ENCODE data around the gene CCDC146. TPM values are rescaled to one million over a fixed set of nuclear protein-coding genes. Genes with fewer than 3 reads are reported as not detected.

The CCDC146 gene
- total and polyA plus RNA-seq, 4 donors = 8.9 to 28.3 (median 17.8) TPM

DNA sequence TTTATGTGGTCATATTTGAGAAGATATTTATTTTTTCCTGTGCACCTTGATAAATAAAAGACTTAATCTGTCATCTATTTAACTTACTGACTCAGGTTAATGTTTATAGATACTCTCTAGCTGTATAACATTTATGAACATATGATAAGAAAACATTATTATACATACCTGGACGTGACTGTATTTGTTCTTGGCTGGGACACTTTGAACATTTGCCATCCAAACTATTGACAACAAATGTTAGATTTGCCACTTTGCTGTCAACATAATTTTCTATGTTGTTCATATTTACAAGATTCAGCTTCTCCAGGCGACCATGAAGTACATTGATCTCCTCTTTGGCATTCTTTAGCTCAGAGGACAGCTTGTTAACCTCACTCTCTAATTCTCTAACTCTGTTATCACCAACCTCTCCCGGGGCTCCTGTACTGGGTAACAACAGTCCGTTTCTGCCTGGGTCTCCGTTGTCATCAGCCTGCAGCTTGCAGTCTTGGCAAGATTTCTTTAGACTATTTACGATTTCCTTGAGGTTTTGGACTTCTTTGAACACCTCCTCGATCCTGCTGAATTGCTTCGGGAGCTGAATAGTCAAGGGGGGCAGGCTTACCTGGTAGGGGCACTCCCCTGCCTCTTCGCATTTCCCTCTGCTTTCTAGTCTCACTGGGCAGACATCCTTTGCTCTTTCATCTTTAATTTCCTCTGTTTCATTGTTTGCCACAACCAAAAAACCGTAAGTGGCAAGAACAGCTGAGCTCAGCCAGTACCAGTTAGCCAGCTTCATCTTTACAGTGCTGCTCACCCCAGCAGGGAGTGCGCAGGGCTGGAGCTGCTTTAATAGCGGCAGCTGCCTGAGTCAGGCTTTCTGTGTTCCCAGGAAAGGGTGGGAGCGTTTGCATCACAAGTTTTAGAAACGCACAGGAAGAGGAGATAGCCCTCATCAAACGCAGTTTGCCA lies 76.9 kb downstream of the CCDC146 start, which contains the start of gene FGL2:
TSS of gene FGL2 (minus strand) at position 807 of the 954 bp plus-strand sequence. CDS start at position 781, 26 bp downstream.
- ATAC-seq (ENCODE audit: low FRiP score) (peak; percentile 93), DNase-seq (peak; percentile 85 to 91)
- intact Hi-C loops (cut with DNase I) = loop anchor here in 1 of 2 donors (5.0 kb wide), 1 partner anchor 43 kb away; no protein-coding TSS in a partner anchor
- H3K36me3 ChIP-seq (ENCODE audit: control insufficient read depth in 1 of 2, insufficient read depth in 2 of 2, low read length in 1 of 2) = no peaks in the 10 kb centered on the region
- peaks cover 0 to 2% of the 10 kb centered on the region in 2 donors for H3K4me1 ChIP-seq (ENCODE audit: control insufficient read depth in 1 of 2, insufficient read depth in 2 of 2, low read length in 2 of 2)
- H3K27me3 ChIP-seq (ENCODE audit: control insufficient read depth in 1 of 2, insufficient read depth in 2 of 2, low read length in 1 of 2) = no peaks in the 10 kb centered on the region
- 0 to 1% methylated on average over 15 of the region's 15 CpGs for WGBS, 2 donors
- no peaks in the 10 kb centered on the region for H3K9me3 ChIP-seq (ENCODE audit: control insufficient read depth, low read length)
- H3K4me3 ChIP-seq (ENCODE audit: low read length in 2 of 2) = peak within 1 kb of the TSS; percentile 84 to 98
- peak within 1 kb of the TSS; percentile 33 to 95 for H3K27ac ChIP-seq (ENCODE audit: low read depth in 1 of 2, low read length in 2 of 2)

DNA sequence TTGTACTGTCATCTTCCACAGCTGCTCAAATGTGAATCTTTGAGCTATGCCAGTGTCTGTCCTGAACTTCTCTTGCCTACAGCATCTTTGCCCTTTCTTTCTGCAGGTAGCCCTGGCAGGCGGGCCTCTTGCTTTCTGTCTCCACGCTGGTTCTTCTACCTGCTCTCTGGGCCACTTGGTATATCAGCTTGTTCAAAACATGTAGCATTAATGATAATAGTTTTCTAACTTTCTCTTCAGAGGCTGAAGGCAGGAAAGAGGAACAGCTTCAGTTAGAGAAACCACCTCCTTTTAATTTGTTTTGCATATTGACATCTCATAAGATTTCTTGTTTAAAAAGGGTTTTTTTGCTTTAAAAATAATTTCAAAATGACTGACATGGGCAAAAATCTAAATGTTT lies 78.1 kb downstream of the CCDC146 start:
- Histone ChIP-seq H3K27ac (ENCODE audit: low read depth in 1 of 2, low read length in 2 of 2) (peak overlapping the region; percentile 33 to 93), H3K4me3 (ENCODE audit: low read length in 2 of 2) (peak overlapping the region; percentile 22 to 97), H3K27me3 (ENCODE audit: control insufficient read depth in 1 of 2, insufficient read depth in 2 of 2, low read length in 1 of 2) (no peaks in the 10 kb centered on the region), H3K36me3 (ENCODE audit: control insufficient read depth in 1 of 2, insufficient read depth in 2 of 2, low read length in 1 of 2) (no peaks in the 10 kb centered on the region), H3K4me1 (ENCODE audit: control insufficient read depth in 1 of 2, insufficient read depth in 2 of 2, low read length in 2 of 2) (peaks cover 0 to 2% of the 10 kb centered on the region in 2 donors), H3K9me3 (ENCODE audit: control insufficient read depth, low read length) (no peaks in the 10 kb centered on the region)
- DNase-seq = no peak
- 77 to 84% methylated on average over 2 of the region's 2 CpGs for WGBS, 2 donors
- intact Hi-C loops (cut with DNase I) = loop anchor here in 1 of 2 donors (5.0 kb wide), 1 partner anchor 37 kb away; no protein-coding TSS in a partner anchor
- no peak for ATAC-seq (ENCODE audit: low FRiP score)

DNA sequence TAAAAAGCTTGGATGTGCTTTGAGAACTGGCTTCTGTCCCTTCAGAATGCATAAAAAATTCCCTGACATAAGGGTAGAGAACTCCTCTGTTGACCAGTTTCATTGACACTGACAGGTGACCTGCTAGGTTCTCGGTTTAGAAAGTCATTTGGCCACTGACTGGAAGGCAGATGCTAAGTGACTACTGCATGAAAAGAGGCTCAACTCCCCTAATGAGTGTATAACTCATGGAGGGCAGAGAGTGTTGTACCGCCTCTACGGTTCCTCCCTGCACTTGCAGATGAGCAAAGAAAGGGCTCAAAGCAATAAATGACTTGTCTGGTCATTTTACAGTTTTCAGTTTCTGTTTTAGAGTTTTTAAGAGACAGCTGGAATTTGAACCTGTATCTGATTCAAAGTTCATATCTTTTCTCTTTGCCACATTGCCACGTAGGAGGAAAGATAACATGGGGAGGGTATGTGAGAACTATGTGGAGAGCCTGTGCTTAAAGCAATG lies 80.1 kb downstream of the CCDC146 start:
- intact Hi-C loops (cut with DNase I) = loop anchor here in 1 of 2 donors (5.0 kb wide), 1 partner anchor 35 kb away; no protein-coding TSS in a partner anchor
- 77 to 88% methylated on average over 4 of the region's 4 CpGs for WGBS, 2 donors
- DNase-seq (no peak), ATAC-seq (ENCODE audit: low FRiP score) (no peak)
- Histone ChIP-seq H3K36me3 (ENCODE audit: control insufficient read depth in 1 of 2, insufficient read depth in 2 of 2, low read length in 1 of 2) (no peaks in the 10 kb centered on the region), H3K4me1 (ENCODE audit: control insufficient read depth in 1 of 2, insufficient read depth in 2 of 2, low read length in 2 of 2) (no peaks in the 10 kb centered on the region), H3K27ac (ENCODE audit: low read depth in 1 of 2, low read length in 2 of 2) (no peak overlapping the region), H3K4me3 (ENCODE audit: low read length in 2 of 2) (no peak overlapping the region), H3K9me3 (ENCODE audit: control insufficient read depth, low read length) (no peaks in the 10 kb centered on the region), H3K27me3 (ENCODE audit: control insufficient read depth in 1 of 2, insufficient read depth in 2 of 2, low read length in 1 of 2) (no peaks in the 10 kb centered on the region)

DNA sequence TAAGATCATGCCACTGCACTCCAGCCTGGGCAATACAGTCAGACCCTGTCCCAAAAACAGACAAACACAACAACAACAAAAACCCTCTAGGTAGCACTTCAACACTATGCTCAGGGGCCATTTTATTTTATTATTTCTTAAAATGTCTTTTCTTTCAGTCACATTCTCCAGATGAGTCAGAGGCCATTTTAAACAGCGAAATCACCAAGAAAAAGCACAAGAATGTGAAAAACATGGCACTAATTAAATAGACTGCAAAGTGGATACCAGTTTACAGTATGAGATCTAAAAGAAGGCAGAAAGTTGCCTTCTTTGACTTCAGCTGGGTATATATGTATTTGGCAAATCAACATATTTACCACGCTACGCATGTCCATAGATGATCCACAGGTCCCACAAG lies 83.3 kb downstream of the CCDC146 start:
- Histone ChIP-seq H3K9me3 (ENCODE audit: control insufficient read depth, low read length) (no peaks in the 10 kb centered on the region), H3K4me3 (ENCODE audit: low read length in 2 of 2) (no peak overlapping the region), H3K27ac (ENCODE audit: low read depth in 1 of 2, low read length in 2 of 2) (no peak overlapping the region), H3K36me3 (ENCODE audit: control insufficient read depth in 1 of 2, insufficient read depth in 2 of 2, low read length in 1 of 2) (no peaks in the 10 kb centered on the region), H3K4me1 (ENCODE audit: control insufficient read depth in 1 of 2, insufficient read depth in 2 of 2, low read length in 2 of 2) (no peaks in the 10 kb centered on the region), H3K27me3 (ENCODE audit: control insufficient read depth in 1 of 2, insufficient read depth in 2 of 2, low read length in 1 of 2) (no peaks in the 10 kb centered on the region)
- intact Hi-C loops (cut with DNase I) = no loop called here
- DNase-seq (no peak), ATAC-seq (ENCODE audit: low FRiP score) (no peak)
- WGBS, 2 donors = 98 to 99% methylated on average over 3 of the region's 3 CpGs

DNA sequence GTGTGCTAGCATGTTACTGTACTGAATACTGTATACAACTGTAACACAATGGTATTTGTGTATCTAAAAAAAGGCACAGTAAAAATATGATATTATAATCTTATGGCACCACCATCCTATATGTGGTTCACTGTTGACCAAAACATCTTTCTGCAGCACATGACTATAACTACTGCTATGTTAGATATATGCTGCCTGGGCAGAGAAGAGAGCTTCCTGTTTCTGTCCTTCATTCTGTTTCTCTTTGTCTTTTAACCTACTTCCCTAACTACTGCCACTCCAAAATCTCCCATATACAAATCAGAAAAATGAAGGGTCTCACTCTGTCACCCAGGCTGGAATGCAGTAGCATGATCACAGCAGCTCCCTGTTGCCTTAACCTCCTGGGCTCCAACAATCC lies 86.0 kb downstream of the CCDC146 start:
- intact Hi-C loops (cut with DNase I) = no loop called here
- Histone ChIP-seq H3K9me3 (ENCODE audit: control insufficient read depth, low read length) (no peaks in the 10 kb centered on the region), H3K4me3 (ENCODE audit: low read length in 2 of 2) (no peak overlapping the region), H3K36me3 (ENCODE audit: control insufficient read depth in 1 of 2, insufficient read depth in 2 of 2, low read length in 1 of 2) (no peaks in the 10 kb centered on the region), H3K4me1 (ENCODE audit: control insufficient read depth in 1 of 2, insufficient read depth in 2 of 2, low read length in 2 of 2) (no peaks in the 10 kb centered on the region), H3K27ac (ENCODE audit: low read depth in 1 of 2, low read length in 2 of 2) (no peak overlapping the region), H3K27me3 (ENCODE audit: control insufficient read depth in 1 of 2, insufficient read depth in 2 of 2, low read length in 1 of 2) (no peaks in the 10 kb centered on the region)
- DNase-seq = no peak
- ATAC-seq (ENCODE audit: low FRiP score) = no peak

DNA sequence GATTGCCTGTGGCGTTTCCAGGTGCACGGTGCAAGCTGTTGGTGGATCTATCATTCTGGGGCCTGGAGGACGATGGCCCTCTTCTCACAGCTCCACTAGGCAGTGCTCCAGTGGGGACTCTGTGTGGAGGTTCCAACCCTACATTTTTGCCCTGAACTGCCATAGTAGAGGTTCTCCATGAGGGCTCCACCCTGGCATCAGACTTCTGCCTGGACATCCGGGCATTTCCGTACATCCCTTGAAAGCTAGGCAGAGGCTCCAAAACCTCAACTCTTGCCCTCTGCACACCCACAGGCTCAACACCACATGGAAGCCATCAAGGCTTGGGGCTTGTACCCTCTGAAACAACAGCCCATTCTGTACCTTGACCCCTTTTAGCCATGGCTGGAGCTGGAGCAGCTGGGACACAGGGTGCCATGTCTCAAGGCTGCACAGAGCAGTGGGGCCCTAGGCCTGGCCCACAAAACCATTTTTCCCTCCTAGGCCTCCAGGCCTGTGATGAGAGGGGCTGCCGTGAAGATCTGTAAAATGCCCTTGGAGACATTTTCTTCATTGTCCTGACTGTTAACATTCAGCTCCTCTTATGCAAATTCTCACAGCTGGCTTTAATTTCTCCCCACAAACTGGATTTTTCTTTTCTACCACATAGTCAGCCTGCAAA lies 87.2 kb downstream of the CCDC146 start:
- Histone ChIP-seq H3K4me1 (ENCODE audit: control insufficient read depth in 1 of 2, insufficient read depth in 2 of 2, low read length in 2 of 2) (no peaks in the 10 kb centered on the region), H3K27me3 (ENCODE audit: control insufficient read depth in 1 of 2, insufficient read depth in 2 of 2, low read length in 1 of 2) (no peaks in the 10 kb centered on the region), H3K36me3 (ENCODE audit: control insufficient read depth in 1 of 2, insufficient read depth in 2 of 2, low read length in 1 of 2) (no peaks in the 10 kb centered on the region), H3K27ac (ENCODE audit: low read depth in 1 of 2, low read length in 2 of 2) (no peak overlapping the region), H3K4me3 (ENCODE audit: low read length in 2 of 2) (no peak overlapping the region), H3K9me3 (ENCODE audit: control insufficient read depth, low read length) (no peaks in the 10 kb centered on the region)
- 96 to 98% methylated on average over 6 of the region's 6 CpGs for WGBS, 2 donors
- intact Hi-C loops (cut with DNase I) = no loop called here
- ATAC-seq (ENCODE audit: low FRiP score) (no peak), DNase-seq (no peak)

DNA sequence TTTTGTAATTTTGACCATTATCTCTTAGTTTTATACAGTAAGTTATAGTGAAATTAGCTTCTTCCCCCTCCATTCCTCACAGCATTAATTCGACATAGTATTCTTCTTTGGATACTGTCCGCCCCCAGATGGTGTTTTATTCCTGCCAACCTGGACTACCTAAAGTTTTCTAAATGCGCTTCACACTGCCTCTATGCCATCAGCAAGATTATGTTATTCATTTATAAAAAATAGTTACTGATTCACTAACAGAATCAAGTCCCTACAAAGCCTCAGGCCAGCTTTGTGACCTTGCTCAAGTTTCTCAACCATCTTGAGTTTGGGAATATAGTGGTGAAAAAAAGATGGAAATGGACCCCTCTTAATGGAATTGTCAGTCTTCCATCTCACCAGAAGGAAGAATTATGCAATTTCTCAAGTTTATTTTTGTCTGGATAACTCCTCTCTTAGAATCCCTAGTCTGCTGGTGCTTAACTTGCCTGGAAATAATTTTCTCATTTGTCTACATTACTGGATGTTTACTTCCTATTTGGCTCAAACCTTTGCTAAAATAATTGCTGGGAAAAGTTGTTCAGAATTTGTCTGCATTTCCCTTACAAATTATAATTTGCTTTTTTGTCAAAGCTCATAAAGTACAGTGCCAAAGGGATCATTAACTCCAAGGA lies 93.9 kb downstream of the CCDC146 start:
- no peak overlapping the region for H3K4me3 ChIP-seq (ENCODE audit: low read length in 2 of 2)
- H3K9me3 ChIP-seq (ENCODE audit: control insufficient read depth, low read length) = no peaks in the 10 kb centered on the region
- H3K27me3 ChIP-seq (ENCODE audit: control insufficient read depth in 1 of 2, insufficient read depth in 2 of 2, low read length in 1 of 2) = no peaks in the 10 kb centered on the region
- no peak overlapping the region for H3K27ac ChIP-seq (ENCODE audit: low read depth in 1 of 2, low read length in 2 of 2)
- ATAC-seq (ENCODE audit: low FRiP score) = no peak
- intact Hi-C loops (cut with DNase I) = no loop called here
- WGBS, 2 donors = 93 to 94% methylated on average over 3 of the region's 3 CpGs
- no peaks in the 10 kb centered on the region for H3K4me1 ChIP-seq (ENCODE audit: control insufficient read depth in 1 of 2, insufficient read depth in 2 of 2, low read length in 2 of 2)
- no peaks in the 10 kb centered on the region for H3K36me3 ChIP-seq (ENCODE audit: control insufficient read depth in 1 of 2, insufficient read depth in 2 of 2, low read length in 1 of 2)
- DNase-seq = no peak

DNA sequence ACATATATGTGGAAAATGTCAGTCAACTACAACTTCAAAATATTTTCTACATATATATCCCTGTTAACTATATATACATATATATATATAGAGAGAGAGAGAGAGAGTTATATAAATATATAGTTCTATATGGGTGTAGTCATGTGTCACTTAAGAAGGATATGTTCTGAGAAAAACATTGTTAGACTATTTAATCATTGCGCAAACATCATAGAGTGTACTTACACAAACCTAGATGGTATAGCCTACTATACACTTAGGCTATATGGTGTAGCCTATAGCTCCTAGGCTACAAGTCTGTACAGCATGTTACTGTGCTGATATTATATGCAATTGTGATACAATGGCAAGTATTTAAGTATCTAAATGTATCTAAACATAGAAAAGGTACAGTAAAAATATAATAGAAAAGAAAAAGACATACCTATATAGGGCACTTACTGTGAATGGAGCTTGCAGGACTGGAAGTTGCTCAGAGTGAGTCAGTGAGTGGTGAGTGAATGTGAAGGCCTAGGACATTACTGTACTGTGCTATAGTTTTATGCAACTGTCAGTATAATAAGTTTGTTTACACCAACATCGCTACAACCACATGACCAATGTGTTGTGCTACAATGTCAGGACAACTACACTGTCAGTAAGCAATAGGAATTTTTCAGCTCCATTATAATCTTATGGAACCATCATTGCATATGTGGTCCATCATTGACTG lies 95.2 kb downstream of the CCDC146 start:
- Histone ChIP-seq H3K27me3 (ENCODE audit: control insufficient read depth in 1 of 2, insufficient read depth in 2 of 2, low read length in 1 of 2) (no peaks in the 10 kb centered on the region), H3K4me1 (ENCODE audit: control insufficient read depth in 1 of 2, insufficient read depth in 2 of 2, low read length in 2 of 2) (no peaks in the 10 kb centered on the region), H3K4me3 (ENCODE audit: low read length in 2 of 2) (no peak overlapping the region), H3K9me3 (ENCODE audit: control insufficient read depth, low read length) (no peaks in the 10 kb centered on the region), H3K36me3 (ENCODE audit: control insufficient read depth in 1 of 2, insufficient read depth in 2 of 2, low read length in 1 of 2) (no peaks in the 10 kb centered on the region), H3K27ac (ENCODE audit: low read depth in 1 of 2, low read length in 2 of 2) (no peak overlapping the region)
- ATAC-seq (ENCODE audit: low FRiP score) = no peak
- intact Hi-C loops (cut with DNase I) = no loop called here
- no peak for DNase-seq
- 97 to 99% methylated on average over 2 of the region's 2 CpGs for WGBS, 2 donors

Data from aorta (tissue), 5 donors.